ENCODE results near the gene BICDL1. TPM values are rescaled to one million over a fixed set of nuclear protein-coding genes. Genes with fewer than 3 reads are reported as not detected.

BICDL1 gene
- total RNA-seq, 3 donors from 2014 or later: 6.7 to 10.6 (median 6.8) TPM

GRCh38 chr12:120116792-120117651, 128.0 kb downstream of the BICDL1 start:
- peak; percentile 94 to 99 (median 98) for DNase-seq
- H3K36me3 ChIP-seq (ENCODE audit: low read depth): no peaks in the 10 kb centered on the region
- H3K4me1 ChIP-seq (ENCODE audit: low read depth): peaks cover 26% of the 10 kb centered on the region
- intact Hi-C loops (cut with DNase I, micrococcal nuclease): no loop called here
- H3K9me3 ChIP-seq: no peaks in the 10 kb centered on the region
- peak; percentile 94 for ATAC-seq
- TF ChIP-seq CTCF (IDR thresholded peaks at IDR 0.05): no peak
- H3K4me3 ChIP-seq: peak overlapping the region; percentile 58

GRCh38 chr12:120117961-120118320, 128.9 kb downstream of the BICDL1 start:
- ATAC-seq: no peak
- no peak overlapping the region for H3K4me3 ChIP-seq
- no peak for TF ChIP-seq CTCF (IDR thresholded peaks at IDR 0.05)
- H3K9me3 ChIP-seq: no peaks in the 10 kb centered on the region
- H3K36me3 ChIP-seq (ENCODE audit: low read depth): no peaks in the 10 kb centered on the region
- H3K4me1 ChIP-seq (ENCODE audit: low read depth): peaks cover 26% of the 10 kb centered on the region
- DNase-seq: no peak
- intact Hi-C loops (cut with DNase I, micrococcal nuclease): no loop called here

GRCh38 chr12:120118321-120119061, 129.5 kb downstream of the BICDL1 start:
- no peak for DNase-seq
- no peaks in the 10 kb centered on the region for H3K36me3 ChIP-seq (ENCODE audit: low read depth)
- H3K9me3 ChIP-seq: no peaks in the 10 kb centered on the region
- intact Hi-C loops (cut with DNase I, micrococcal nuclease): no loop called here
- H3K4me3 ChIP-seq: no peak overlapping the region
- peaks cover 26% of the 10 kb centered on the region for H3K4me1 ChIP-seq (ENCODE audit: low read depth)
- TF ChIP-seq CTCF (IDR thresholded peaks at IDR 0.05): no peak
- ATAC-seq: no peak

- TF ChIP-seq CTCF (IDR thresholded peaks at IDR 0.05): no peak
- intact Hi-C loops (cut with DNase I, micrococcal nuclease): no loop called here
- no peak overlapping the region for H3K4me3 ChIP-seq
- H3K9me3 ChIP-seq: no peaks in the 10 kb centered on the region
- no peaks in the 10 kb centered on the region for H3K36me3 ChIP-seq (ENCODE audit: low read depth)
- DNase-seq (no peak), ATAC-seq (no peak)
- H3K4me1 ChIP-seq (ENCODE audit: low read depth): peaks cover 26% of the 10 kb centered on the region
Observed at GRCh38 chr12:120119271-120119973, 130.4 kb downstream of the BICDL1 start.

GRCh38 chr12:120121343-120121742, 132.3 kb downstream of the BICDL1 start:
- Histone ChIP-seq H3K4me3 (no peak overlapping the region), H3K4me1 (ENCODE audit: low read depth) (peaks cover 15% of the 10 kb centered on the region), H3K36me3 (ENCODE audit: low read depth) (no peaks in the 10 kb centered on the region), H3K9me3 (no peaks in the 10 kb centered on the region)
- intact Hi-C loops (cut with DNase I, micrococcal nuclease): no loop called here
- ATAC-seq: no peak
- no peak for DNase-seq
- TF ChIP-seq CTCF (IDR thresholded peaks at IDR 0.05): no peak

All from mucosa of descending colon (tissue), 3 donors.